GM23338 (cell line): ENCODE data around the gene ZNF335. TPM values are rescaled to one million over a fixed set of nuclear protein-coding genes. Genes with fewer than 3 reads are reported as not detected.

Source experiments
- ATAC-seq: fragments of 200-7000 bp; cut with Tn5 transposase; 3 replicates; pipeline ENCODE4 v1.9.1; 2020
- DNase-seq: peaks from one replicate; pipeline ENCODE4 v3.0.0-alpha.2; 2015; ENCODE audit warnings: low spot score
- H2AFZ ChIP-seq: fragments of 200-600 bp; sonication (generic); 2 replicates; pipeline ENCODE4 v1.8.0; 2016; ENCODE audit warnings: antibody characterized with exemption, mild to moderate bottlenecking, moderate library complexity
- H3F3A ChIP-seq: fragments of 200-600 bp; sonication (generic); replicated peaks from 2 replicates; pipeline ENCODE4 v1.8.0; 2017; ENCODE audit warnings: antibody characterized with exemption, mixed run types, low read depth
- H3K27ac ChIP-seq: fragments of 200-600 bp; sonication (generic); 2 replicates; pipeline ENCODE4 v1.6.1; 2016; ENCODE audit warnings: low read depth
- H3K27me3 ChIP-seq: fragments of 200-600 bp; sonication (generic); 2 replicates; pipeline ENCODE4 v1.8.0; 2016; ENCODE audit warnings: mild to moderate bottlenecking, mixed run types, moderate library complexity; ENCODE audit not compliant: insufficient read depth
- H3K36me3 ChIP-seq: fragments of 200-600 bp; sonication (generic); 2 replicates; pipeline ENCODE4 v1.8.0; 2016; ENCODE audit warnings: mild to moderate bottlenecking; ENCODE audit not compliant: insufficient read depth
- H3K4me1 ChIP-seq: fragments of 200-600 bp; sonication (generic); 2 replicates; pipeline ENCODE4 v1.8.0; 2016; ENCODE audit warnings: mild to moderate bottlenecking, moderate library complexity; ENCODE audit not compliant: insufficient read depth
- H3K4me2 ChIP-seq: fragments of 200-600 bp; sonication (generic); 2 replicates; pipeline ENCODE4 v1.7.1; 2017; ENCODE audit warnings: mixed run types
- H3K4me3 ChIP-seq: fragments of 200-600 bp; sonication (generic); 2 replicates; pipeline ENCODE4 v1.6.1; 2016; ENCODE audit warnings: mixed run types
- H3K79me2 ChIP-seq: fragments of 200-600 bp; sonication (generic); replicated peaks from 2 replicates; pipeline ENCODE4 v1.8.0; 2017; ENCODE audit warnings: mild to moderate bottlenecking; ENCODE audit not compliant: insufficient read depth
- H3K9me2 ChIP-seq: fragments of 200-600 bp; sonication (generic); 2 replicates; pipeline ENCODE4 v1.8.0; 2017; ENCODE audit not compliant: insufficient read depth
- H4K20me1 ChIP-seq: fragments of 200-600 bp; sonication (generic); replicated peaks from 2 replicates; pipeline ENCODE4 v1.8.0; 2017; ENCODE audit warnings: mild to moderate bottlenecking; ENCODE audit not compliant: insufficient read depth
- H3K27ac Mint-ChIP-seq: 2 replicates; pipeline ENCODE4 v1.8.0; 2020; ENCODE audit warnings: inconsistent platforms, mild to moderate bottlenecking, moderate library complexity, mixed read lengths
- H3K27me3 Mint-ChIP-seq: 3 replicates; pipeline ENCODE4 v1.8.0; 2022; ENCODE audit warnings: low read depth, mild to moderate bottlenecking, moderate library complexity, mixed read lengths, inconsistent platforms; ENCODE audit not compliant: insufficient read depth, poor library complexity
- H3K36me3 Mint-ChIP-seq: 3 replicates; pipeline ENCODE4 v1.8.0; 2021; ENCODE audit warnings: low read depth, mild to moderate bottlenecking, inconsistent platforms, moderate library complexity, mixed read lengths
- H3K4me1 Mint-ChIP-seq: 3 replicates; pipeline ENCODE4 v1.8.0; 2020; ENCODE audit warnings: mild to moderate bottlenecking, inconsistent platforms, mixed read lengths
- H3K4me3 Mint-ChIP-seq: 3 replicates; pipeline ENCODE4 v1.8.0; 2021; ENCODE audit warnings: moderate library complexity, mild to moderate bottlenecking, inconsistent platforms, mixed read lengths
- H3K9me3 Mint-ChIP-seq: 3 replicates; pipeline ENCODE4 v1.8.0; 2020; ENCODE audit warnings: moderate library complexity, mild to moderate bottlenecking, inconsistent platforms, mixed read lengths
- CREB1 ChIP-seq: fragments of 250-450 bp; sonication (Bioruptor Pico); IDR thresholded peaks from 2 replicates; pipeline ENCODE4 v1.5.0; 2020; ENCODE audit warnings: low read depth, mild to moderate bottlenecking, moderate library complexity
- ETS1 ChIP-seq: IDR thresholded peaks from 2 replicates; pipeline ENCODE4 v1.6.1; 2016; ENCODE audit warnings: antibody characterized with exemption
- EZH2 ChIP-seq: fragments of 200-600 bp; sonication (generic); IDR thresholded peaks from one replicate; pipeline ENCODE4 v1.8.0; 2017; ENCODE audit warnings: antibody characterized with exemption, mild to moderate bottlenecking, low read depth; ENCODE audit not compliant: unreplicated experiment
- EZH2phosphoT487 ChIP-seq: fragments of 200-600 bp; sonication (generic); IDR thresholded peaks from one replicate; pipeline ENCODE4 v1.8.1; 2018; ENCODE audit warnings: antibody characterized with exemption; ENCODE audit not compliant: unreplicated experiment
- JUNB ChIP-seq: IDR thresholded peaks from one replicate; pipeline ENCODE4 v1.6.1; 2016; ENCODE audit warnings: antibody characterized with exemption; ENCODE audit not compliant: unreplicated experiment
- NANOG ChIP-seq: IDR thresholded peaks from 2 replicates; pipeline ENCODE4 v1.6.1; 2016; ENCODE audit warnings: antibody characterized with exemption, borderline replicate concordance
- POLR2AphosphoS5 ChIP-seq: IDR thresholded peaks from 2 replicates; pipeline ENCODE4 v1.6.1; 2016; ENCODE audit warnings: antibody characterized with exemption, low read depth
- ZNF331 ChIP-seq: fragments of 250-450 bp; sonication (Bioruptor Pico); IDR thresholded peaks from 2 replicates; pipeline ENCODE4 v1.5.0; 2020; ENCODE audit warnings: low read depth, mild to moderate bottlenecking, moderate library complexity
- polyA plus RNA-seq: library from polyadenylated mRNA; unstranded; fragments of >200 nt; fragmentation: Nextera tagmentation; extraction: Ambion mirVana; gene quantifications from 2 replicates; pipeline ENCODE4 v1.2.1, GENCODE V29; 2016
- total RNA-seq: library from RNA; depleted of rRNA; stranded (reverse); fragments of >200 nt; shearing (Covaris generic); gene quantifications from 2 replicates; pipeline ENCODE4 v1.2.3, GENCODE V29; 2014
- TF ChIP-seq, protein P1 (sequence below): IDR thresholded peaks from one replicate; pipeline ENCODE4 v1.6.1; 2018; ENCODE audit warnings: antibody characterized with exemption; ENCODE audit not compliant: unreplicated experiment

The ZNF335 gene
- total and polyA plus RNA-seq, 2 experiments from 2014 or later, result 7.4 to 24.2 TPM

DNA sequence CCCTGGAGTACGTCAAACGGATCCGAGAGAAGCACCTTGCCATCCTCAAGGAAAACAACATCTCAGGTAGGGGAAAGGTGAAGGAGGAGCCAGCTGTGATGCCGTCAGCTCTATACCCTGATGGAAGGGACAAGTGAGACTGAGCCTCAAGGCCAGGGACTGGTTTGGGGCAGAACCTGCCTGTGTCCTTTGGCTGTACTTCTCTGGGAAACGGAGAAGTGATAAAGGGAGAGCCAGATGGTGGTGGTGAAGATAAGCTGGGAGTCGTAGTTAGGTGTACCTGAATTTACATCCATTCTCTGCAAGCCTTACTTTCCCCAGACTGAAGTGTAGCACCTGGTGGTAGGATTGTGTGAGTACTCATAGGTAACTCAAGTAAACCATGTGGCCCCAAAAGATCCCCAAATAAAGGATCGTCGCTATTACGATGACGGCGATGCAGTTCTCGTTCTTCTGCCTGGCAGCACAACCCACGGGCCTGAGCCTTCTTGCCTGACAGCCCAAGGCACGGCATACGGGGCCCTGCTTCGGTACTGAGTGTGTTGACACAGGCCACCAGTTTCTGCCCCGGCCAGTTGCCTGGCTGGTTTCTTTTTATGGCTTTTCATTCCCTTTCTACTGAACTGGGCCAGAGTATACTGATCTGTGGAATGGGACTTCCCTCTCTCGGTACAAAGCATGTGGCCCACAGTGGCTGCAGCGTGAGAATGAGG, 26.9 kb downstream of the ZNF335 start (continued):
- TF ChIP-seq, protein P1, sequence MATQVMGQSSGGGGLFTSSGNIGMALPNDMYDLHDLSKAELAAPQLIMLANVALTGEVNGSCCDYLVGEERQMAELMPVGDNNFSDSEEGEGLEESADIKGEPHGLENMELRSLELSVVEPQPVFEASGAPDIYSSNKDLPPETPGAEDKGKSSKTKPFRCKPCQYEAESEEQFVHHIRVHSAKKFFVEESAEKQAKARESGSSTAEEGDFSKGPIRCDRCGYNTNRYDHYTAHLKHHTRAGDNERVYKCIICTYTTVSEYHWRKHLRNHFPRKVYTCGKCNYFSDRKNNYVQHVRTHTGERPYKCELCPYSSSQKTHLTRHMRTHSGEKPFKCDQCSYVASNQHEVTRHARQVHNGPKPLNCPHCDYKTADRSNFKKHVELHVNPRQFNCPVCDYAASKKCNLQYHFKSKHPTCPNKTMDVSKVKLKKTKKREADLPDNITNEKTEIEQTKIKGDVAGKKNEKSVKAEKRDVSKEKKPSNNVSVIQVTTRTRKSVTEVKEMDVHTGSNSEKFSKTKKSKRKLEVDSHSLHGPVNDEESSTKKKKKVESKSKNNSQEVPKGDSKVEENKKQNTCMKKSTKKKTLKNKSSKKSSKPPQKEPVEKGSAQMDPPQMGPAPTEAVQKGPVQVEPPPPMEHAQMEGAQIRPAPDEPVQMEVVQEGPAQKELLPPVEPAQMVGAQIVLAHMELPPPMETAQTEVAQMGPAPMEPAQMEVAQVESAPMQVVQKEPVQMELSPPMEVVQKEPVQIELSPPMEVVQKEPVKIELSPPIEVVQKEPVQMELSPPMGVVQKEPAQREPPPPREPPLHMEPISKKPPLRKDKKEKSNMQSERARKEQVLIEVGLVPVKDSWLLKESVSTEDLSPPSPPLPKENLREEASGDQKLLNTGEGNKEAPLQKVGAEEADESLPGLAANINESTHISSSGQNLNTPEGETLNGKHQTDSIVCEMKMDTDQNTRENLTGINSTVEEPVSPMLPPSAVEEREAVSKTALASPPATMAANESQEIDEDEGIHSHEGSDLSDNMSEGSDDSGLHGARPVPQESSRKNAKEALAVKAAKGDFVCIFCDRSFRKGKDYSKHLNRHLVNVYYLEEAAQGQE, result no peak
- TF ChIP-seq EZH2 (no peak), JUNB (no peak), CREB1 (no peak), EZH2phosphoT487 (no peak), POLR2AphosphoS5 (no peak), ZNF331 (CRISPR knock-in tag) (no peak), ETS1 (no peak)

- Histone ChIP-seq H3K36me3 (peaks cover 31% of the 10 kb centered on the region), H3F3A (peaks cover 5% of the 10 kb centered on the region), H3K79me2 (no peaks in the 10 kb centered on the region), H3K9me2 (no peaks in the 10 kb centered on the region), H3K4me1 (no peaks in the 10 kb centered on the region; the same call in 1 of the 2 replicates), H2AFZ (no peak overlapping the region), H3K4me2 (no peak overlapping the region), H3K27ac (0 out of 2 replicates have a peak overlapping the region, but pooled peaks have one; percentile 26), H3K27me3 (no peaks in the 10 kb centered on the region), H4K20me1 (no peaks in the 10 kb centered on the region; the same call in 1 of the 2 replicates), H3K4me3 (no peak overlapping the region)
- H3K36me3 Mint-ChIP-seq, result peaks cover 59% of the 10 kb centered on the region
- ATAC-seq (no peak), DNase-seq (no peak)
- H3K9me3 Mint-ChIP-seq, result no peaks in the 10 kb centered on the region
- no peaks in the 10 kb centered on the region for H3K27me3 Mint-ChIP-seq
- no peak overlapping the region for H3K27ac Mint-ChIP-seq
- TF ChIP-seq NANOG (no peak), EZH2 (no peak)
- no peaks in the 10 kb centered on the region; the same call in 2 of the 3 replicates for H3K4me1 Mint-ChIP-seq
- H3K4me3 Mint-ChIP-seq, result no peak overlapping the region
Observed at GRCh38 chr20:45944151-45944964, 27.6 kb downstream of the ZNF335 start.
